ENCODE data around the gene LGALS1. TPM values are rescaled to one million over a fixed set of nuclear protein-coding genes. Genes with fewer than 3 reads are reported as not detected.

The LGALS1 gene
- polyA plus RNA-seq, 6 donors from 2014 or later = 4.1 to 35.3 (median 12.8) TPM

DNA sequence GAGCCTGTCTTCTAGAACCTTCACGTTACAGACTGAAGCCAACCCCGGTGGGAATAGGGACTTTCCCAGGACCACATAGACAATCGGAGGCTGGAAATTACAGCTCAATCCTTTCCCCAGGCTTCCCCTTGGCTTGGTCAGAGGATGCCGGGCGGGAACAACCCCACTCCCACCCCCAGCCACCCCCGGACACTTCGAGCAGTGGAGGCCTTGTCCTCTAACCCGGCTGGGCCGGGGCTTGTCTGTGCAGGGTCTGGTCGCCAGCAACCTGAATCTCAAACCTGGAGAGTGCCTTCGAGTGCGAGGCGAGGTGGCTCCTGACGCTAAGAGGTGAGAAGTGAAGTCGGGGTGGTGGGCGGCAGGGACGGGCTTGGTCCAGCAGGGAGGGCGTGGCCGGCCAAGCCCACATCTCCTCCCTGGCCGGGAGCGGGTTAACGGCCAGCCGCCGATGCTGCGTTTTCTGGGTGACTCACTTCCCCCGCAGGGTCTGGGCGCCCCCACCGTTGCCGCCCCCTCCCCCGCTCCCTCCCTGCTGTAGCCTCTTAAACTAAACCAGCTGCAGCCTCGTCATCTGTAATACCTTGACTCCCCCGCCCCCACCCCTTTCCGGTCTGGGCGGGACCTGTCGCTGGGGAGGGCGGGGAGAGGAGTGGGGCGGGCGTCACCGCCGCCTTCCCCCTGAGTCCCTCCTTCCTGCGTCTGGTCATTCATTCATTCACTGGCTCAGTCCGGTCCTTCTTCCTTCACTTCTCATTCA is 1.5 kb downstream of the LGALS1 start:
- Mint-ChIP-seq H3K27me3 (no peaks in the 10 kb centered on the region), H3K4me3 (peak overlapping the region; percentile 86 to 96 (median 92)), H3K9me3 (no peaks in the 10 kb centered on the region), H3K36me3 (no peaks in the 10 kb centered on the region), H3K27ac (peak overlapping the region; percentile 96 to 100 (median 99)), H3K4me1 (peaks cover 49 to 64% (median 50%) of the 10 kb centered on the region in 3 donors)
- peak; percentile 94 for DNase-seq
- peak; percentile 84 to 85 for ATAC-seq (ENCODE audit: low read depth in 2 of 2)

DNA sequence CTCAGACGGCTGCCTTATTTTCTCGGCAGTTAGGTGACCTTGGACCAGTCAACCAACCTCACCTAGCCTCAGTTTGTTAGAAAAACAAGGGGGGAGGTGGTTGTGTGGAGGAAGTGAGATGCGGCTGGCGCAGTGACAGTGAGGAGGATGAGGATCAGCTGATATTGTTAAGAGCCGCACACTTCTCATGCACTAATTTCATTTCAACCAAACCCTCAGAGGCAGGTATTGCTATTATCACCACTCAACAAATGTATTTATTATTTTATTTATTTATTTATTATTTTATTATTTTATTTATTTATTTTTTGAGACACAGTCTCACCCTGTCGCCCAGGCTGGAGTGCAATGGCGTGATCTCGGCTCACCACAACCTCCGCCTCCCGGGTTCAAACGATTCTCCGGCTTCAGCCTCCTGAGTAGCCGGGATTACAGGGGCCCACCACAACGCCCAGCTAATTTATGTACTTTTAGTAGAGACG is 2.1 kb downstream of the LGALS1 start:
- Mint-ChIP-seq H3K4me3 (peak overlapping the region; percentile 86 to 96 (median 92)), H3K27me3 (no peaks in the 10 kb centered on the region), H3K36me3 (no peaks in the 10 kb centered on the region), H3K4me1 (peaks cover 43 to 58% (median 46%) of the 10 kb centered on the region in 3 donors), H3K27ac (peak overlapping the region; percentile 96 to 100 (median 99)), H3K9me3 (no peaks in the 10 kb centered on the region)
- no peak for DNase-seq
- ATAC-seq (ENCODE audit: low read depth in 2 of 2) = peak; percentile 55 to 59

DNA sequence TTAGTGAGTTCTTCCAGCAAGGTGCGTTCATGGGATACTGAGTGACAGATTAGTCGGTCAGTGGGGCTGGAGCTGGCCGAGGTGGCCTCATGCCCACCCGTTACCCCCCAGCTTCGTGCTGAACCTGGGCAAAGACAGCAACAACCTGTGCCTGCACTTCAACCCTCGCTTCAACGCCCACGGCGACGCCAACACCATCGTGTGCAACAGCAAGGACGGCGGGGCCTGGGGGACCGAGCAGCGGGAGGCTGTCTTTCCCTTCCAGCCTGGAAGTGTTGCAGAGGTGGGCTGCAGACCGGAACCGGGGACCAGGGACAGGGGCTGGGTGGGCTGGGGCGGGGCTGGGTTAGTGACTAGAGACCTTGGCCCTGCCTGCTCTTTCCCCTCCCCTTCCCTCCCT is 2.9 kb downstream of the LGALS1 start:
- Mint-ChIP-seq H3K4me3 (peak overlapping the region in 1 of 8 donors; percentile 6), H3K27ac (peak overlapping the region in 4 of 6 donors; percentile 67 to 96 (median 88)), H3K4me1 (peaks cover 38 to 51% (median 40%) of the 10 kb centered on the region in 3 donors)

DNA sequence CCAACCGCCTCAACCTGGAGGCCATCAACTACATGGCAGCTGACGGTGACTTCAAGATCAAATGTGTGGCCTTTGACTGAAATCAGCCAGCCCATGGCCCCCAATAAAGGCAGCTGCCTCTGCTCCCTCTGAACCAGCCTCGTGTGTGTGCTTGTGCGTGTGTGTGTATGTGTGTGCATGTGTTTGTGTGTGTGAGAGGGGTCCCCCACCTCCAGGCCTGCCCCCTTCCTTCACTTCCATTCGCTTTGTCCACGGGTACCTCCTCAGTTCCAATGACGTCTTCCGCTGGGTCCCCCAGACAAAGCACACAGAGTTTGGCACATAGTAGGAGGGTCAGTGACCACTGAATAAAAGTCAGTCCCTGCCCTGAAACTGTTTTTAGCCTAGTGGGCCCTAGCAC is 4.2 kb downstream of the LGALS1 start:
- Mint-ChIP-seq H3K27ac (peak overlapping the region; percentile 21 to 76 (median 50)), H3K4me3 (peak overlapping the region in 3 of 8 donors; percentile 26 to 73 (median 47)), H3K9me3 (no peaks in the 10 kb centered on the region), H3K4me1 (peaks cover 31 to 39% (median 31%) of the 10 kb centered on the region in 3 donors), H3K36me3 (no peaks in the 10 kb centered on the region), H3K27me3 (no peaks in the 10 kb centered on the region)
- DNase-seq = no peak
- no peak for ATAC-seq (ENCODE audit: low read depth in 2 of 2)

More for the DNA sequence above, 2.9 kb downstream of the LGALS1 start:
- ATAC-seq (ENCODE audit: low read depth in 2 of 2) (no peak), DNase-seq (no peak)
- no peaks in the 10 kb centered on the region for H3K27me3 Mint-ChIP-seq
- H3K9me3 Mint-ChIP-seq = no peaks in the 10 kb centered on the region
- H3K36me3 Mint-ChIP-seq = no peaks in the 10 kb centered on the region

DNA sequence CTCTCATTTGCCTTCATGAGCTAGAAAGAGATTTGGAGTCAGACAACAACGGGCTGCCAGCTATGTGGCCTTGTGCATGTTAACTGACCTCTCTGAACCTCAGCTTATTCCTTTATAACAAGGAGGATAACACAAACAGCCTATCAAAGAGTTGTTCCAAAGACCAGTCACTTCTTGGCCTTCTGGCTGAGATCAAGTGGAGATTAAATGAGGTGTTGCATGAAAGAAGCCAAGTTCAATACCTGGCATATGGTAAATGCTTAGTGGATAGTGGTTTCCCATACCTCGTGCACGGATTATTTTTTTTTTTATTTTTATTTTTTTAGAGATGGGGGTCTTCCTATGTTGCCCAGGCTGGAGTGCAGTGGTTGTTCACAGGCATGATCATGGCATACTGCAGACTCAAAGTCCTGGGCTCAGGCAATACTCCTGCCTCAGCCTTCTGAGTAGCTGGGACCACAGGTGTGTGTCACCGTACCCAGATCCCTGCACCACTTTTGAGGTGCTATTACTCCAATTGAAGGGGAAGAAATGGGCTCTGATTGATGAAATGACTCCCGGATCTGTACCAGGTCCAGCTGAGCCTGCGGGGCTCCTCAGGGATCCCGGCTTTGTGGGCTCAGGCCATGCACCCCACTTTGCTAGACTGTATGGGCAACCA is 4.9 kb downstream of the LGALS1 start:
- Mint-ChIP-seq H3K4me1 (peaks cover 25 to 35% (median 26%) of the 10 kb centered on the region in 3 donors), H3K27me3 (no peaks in the 10 kb centered on the region), H3K36me3 (no peaks in the 10 kb centered on the region), H3K27ac (peak overlapping the region in 3 of 6 donors; percentile 49 to 78 (median 54)), H3K4me3 (peak overlapping the region in 2 of 8 donors; percentile 29 to 73), H3K9me3 (no peaks in the 10 kb centered on the region)
- ATAC-seq (ENCODE audit: low read depth in 2 of 2) (no peak), DNase-seq (no peak)

DNA sequence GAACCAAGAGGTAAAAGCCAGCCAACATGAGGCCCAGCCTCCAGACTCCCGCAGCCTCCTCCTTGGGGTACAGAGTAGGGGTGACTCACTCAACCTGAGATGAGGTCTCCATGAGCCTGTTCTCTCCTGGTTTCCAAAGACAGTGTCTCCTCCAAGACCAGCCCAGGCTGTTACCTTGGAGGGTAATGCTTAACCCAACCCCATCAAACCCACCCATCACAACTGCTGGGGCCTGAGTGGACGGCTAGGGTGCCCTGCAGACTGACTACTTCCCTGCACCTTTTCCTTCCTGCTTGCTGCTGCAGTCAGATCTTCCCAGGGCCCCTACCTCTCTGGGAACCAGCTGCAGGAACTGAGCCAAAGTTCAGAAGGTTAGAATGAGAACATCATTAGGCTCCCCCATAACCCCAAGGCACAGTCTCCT is 5.6 kb downstream of the LGALS1 start:
- Mint-ChIP-seq H3K4me3 (peak overlapping the region in 1 of 8 donors; percentile 35), H3K27ac (peak overlapping the region in 3 of 6 donors; percentile 47 to 70 (median 57)), H3K36me3 (no peaks in the 10 kb centered on the region), H3K27me3 (no peaks in the 10 kb centered on the region), H3K4me1 (peaks cover 24 to 35% (median 28%) of the 10 kb centered on the region in 3 donors), H3K9me3 (no peaks in the 10 kb centered on the region)
- ATAC-seq (ENCODE audit: low read depth in 2 of 2) (no peak), DNase-seq (no peak)

DNA sequence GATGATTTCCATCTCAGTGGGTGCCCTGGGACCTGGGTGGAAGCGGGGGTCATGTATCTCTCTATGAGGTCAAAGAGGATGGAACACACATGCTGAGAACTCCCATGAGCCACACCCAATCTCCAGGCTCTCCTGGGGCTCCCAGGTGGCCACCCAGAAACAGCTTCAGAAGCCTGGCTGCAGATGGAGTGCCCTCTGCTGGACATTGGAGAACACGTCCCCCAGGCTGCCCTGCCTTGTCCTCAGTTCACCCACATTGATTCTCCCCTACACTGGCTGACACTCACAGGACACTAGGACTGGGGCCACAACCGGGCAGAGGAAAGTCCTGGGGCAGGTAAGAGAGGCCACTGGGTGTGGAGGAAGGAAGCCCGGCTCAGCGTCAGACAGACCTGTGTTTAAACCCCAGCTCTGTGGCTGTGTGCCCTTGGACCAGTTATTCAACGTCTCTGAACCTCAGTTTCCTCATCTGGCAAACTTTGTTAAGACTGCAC is 6.2 kb downstream of the LGALS1 start:
- peak in 1 of 2 donors; percentile 10 for ATAC-seq (ENCODE audit: low read depth in 2 of 2)
- Mint-ChIP-seq H3K4me1 (peaks cover 24 to 33% (median 27%) of the 10 kb centered on the region in 3 donors), H3K4me3 (peak overlapping the region in 3 of 8 donors; percentile 16 to 68 (median 35)), H3K9me3 (no peaks in the 10 kb centered on the region), H3K27ac (peak overlapping the region in 4 of 6 donors; percentile 43 to 70 (median 52)), H3K27me3 (no peaks in the 10 kb centered on the region), H3K36me3 (no peaks in the 10 kb centered on the region)
- DNase-seq = peak; percentile 65

DNA sequence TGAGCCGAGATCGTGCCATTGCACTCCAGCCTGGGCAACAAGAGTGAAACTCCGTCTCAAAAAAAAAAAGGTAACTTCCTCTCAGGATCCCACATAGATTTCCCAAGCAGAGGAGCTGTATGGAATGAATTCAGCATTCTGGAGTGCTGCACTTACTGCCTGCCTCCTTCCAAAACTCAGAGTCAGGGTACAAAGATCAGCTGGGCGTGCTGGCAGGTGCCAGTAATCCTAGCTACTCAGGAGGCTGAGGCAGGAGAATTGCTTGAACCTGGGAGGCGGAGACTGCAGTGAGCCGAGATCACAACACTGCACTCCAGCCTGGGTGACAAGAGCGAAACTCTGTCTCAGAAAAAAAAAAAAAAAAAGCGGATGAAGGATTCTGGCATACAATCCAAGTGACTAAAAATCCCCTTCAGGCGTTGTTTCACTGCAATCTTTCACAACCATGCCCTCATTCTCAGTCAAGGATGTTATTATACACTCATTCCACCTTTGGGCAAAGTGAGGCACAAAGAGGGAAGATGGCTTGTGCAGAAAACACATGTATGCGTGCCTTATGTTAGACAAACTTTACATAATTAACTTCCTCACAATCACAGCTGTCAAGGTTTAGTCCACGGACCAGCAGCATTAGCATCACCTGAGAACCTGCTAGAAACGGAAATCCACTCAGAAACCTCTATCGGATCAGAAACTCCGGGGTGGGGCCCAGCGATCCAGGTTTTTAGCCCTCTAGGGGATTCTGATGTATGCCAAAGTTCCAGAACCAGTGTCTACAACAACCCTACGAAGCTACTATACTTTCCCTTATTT is 9.6 kb downstream of the LGALS1 start:
- peak overlapping the region; percentile 37 to 98 (median 97) for H3K4me3 Mint-ChIP-seq
- ATAC-seq (ENCODE audit: low read depth in 2 of 2) (no peak), DNase-seq (no peak)
- no peaks in the 10 kb centered on the region for H3K27me3 Mint-ChIP-seq
- H3K9me3 Mint-ChIP-seq = no peaks in the 10 kb centered on the region
- peaks cover 0 to 8% of the 10 kb centered on the region in 2 donors for H3K36me3 Mint-ChIP-seq
- peaks cover 28 to 41% (median 38%) of the 10 kb centered on the region in 3 donors for H3K4me1 Mint-ChIP-seq
- H3K27ac Mint-ChIP-seq = peak overlapping the region in 3 of 6 donors; percentile 52 to 98 (median 97)

DNA sequence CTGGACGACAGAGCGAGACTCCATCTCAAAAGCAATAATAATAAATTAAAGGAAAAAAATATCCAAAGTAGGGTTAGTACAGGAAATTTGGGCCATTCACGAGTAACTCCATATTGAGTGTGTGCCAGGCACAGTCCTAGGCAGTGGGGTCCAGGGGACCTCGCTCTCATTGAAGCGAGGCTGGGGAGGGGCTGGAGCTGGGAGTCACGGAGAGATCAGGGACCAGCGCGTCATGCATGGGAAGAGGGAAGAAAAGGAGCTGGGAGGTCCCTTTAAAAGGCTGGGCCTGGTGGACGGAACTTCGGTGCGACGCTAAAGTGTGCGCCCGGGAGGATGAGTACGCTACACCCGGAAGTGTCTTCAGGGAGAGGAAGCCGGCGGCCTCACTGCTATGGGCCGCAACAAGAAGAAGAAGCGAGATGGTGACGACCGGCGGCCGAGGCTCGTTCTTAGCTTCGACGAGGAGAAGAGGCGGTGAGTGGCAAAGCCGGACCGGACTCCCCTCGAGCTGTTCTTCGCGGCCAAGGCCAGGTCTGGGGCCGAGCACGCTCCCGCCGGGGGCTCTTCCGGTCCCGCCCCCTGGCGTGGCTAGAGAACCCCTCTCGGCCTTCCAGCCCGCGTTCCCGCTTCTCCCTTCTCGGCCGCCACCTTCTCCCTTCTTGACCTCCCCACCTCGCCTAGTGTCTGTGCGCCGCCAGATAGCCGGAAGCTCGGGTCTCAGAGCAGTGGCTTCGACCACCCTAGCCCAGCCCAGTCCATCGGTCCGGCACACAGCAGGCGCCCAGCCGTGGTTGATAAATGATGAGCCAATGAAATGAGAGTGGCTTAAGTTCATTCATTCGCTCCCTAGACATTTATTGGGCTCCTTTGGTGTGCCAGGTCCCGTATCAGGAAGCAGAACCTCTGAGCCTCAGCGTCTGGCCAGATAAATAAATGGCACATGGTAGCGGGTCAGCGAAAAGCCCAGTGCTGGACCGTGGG is 10.9 kb downstream of the LGALS1 start, which contains the start of gene NOL12:
Gene NOL12, plus strand, starts transcription at position 342 of the 981 bp plus-strand sequence. Its CDS starts 50 bp downstream, at position 392.
- DNase-seq (peak; percentile 74), ATAC-seq (ENCODE audit: low read depth in 2 of 2) (peak; percentile 86 to 90)
- Mint-ChIP-seq H3K27me3 (no peaks in the 10 kb centered on the region), H3K4me1 (peaks cover 25 to 38% (median 37%) of the 10 kb centered on the region in 3 donors), H3K4me3 (peak within 1 kb of the TSS; percentile 90 to 98 (median 97)), H3K36me3 (peaks cover 0 to 8% of the 10 kb centered on the region in 2 donors), H3K9me3 (no peaks in the 10 kb centered on the region), H3K27ac (peak within 1 kb of the TSS; percentile 97 to 98 (median 98))

DNA sequence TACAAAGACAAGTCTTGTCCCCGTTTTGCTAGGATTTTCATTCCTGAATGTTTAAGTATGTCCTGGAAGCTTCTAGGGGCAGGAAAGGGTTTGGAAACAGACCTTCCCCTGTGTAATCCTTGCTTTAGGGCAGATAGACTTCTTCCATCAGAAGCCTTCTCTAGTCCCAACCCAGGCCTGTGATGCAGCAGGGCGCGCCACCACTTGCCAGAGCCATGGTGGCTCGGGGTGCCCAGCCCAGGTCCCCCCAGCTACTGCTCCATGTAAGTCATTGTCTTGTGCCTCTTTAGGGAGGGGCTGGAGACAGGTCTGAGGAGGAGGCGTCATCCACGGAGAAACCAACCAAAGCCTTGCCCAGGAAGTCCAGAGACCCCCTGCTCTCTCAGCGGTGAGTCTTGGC is 15.0 kb downstream of the LGALS1 start:
- no peak overlapping the region for H3K27ac Mint-ChIP-seq
- no peak for DNase-seq
- peaks cover 5 to 8% of the 10 kb centered on the region in 2 donors for H3K36me3 Mint-ChIP-seq
- peak overlapping the region in 1 of 8 donors; percentile 49 for H3K4me3 Mint-ChIP-seq
- ATAC-seq (ENCODE audit: low read depth in 2 of 2) = no peak
- H3K4me1 Mint-ChIP-seq = peaks cover 19 to 30% (median 27%) of the 10 kb centered on the region in 3 donors
- no peaks in the 10 kb centered on the region for H3K27me3 Mint-ChIP-seq
- no peaks in the 10 kb centered on the region for H3K9me3 Mint-ChIP-seq

DNA sequence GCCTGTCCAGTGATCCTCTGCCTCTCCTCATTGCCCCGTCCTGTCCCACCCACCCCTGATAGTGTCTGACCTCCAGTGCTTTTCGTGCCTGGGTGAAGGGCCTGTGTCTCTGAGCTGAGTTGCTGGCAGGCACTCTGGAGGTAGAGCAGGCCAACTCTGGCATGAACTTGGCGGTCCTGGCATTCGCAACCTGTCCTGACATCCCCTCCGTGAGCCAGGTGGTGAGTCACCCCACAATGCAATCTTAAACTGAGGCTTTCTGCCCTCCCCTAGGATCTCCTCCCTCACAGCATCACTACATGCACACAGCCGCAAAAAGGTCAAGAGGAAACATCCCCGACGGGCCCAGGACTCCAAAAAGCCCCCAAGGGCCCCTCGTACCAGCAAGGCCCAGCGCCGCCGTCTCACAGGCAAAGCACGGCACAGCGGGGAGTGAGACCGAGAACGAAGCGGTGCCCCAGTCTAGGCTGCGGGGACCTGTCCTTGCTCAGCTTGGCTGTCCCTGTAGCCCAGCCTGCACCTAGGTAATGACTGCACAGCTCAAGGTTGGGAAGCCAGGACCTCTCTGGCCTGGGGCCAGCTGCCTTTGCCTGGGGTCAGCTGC is 15.6 kb downstream of the LGALS1 start:
- Mint-ChIP-seq H3K27ac (peak overlapping the region in 1 of 6 donors; percentile 38), H3K27me3 (no peaks in the 10 kb centered on the region), H3K36me3 (peaks cover 5 to 8% of the 10 kb centered on the region in 2 donors), H3K4me3 (peak overlapping the region in 1 of 8 donors; percentile 59), H3K9me3 (no peaks in the 10 kb centered on the region), H3K4me1 (peaks cover 22 to 30% (median 26%) of the 10 kb centered on the region in 3 donors)
- DNase-seq (no peak), ATAC-seq (ENCODE audit: low read depth in 2 of 2) (no peak)
